ENCODE results near the gene NOTCH1.

GRCh38 chr9:136594492-136594891, 48.6 kb upstream of the NOTCH1 start:
- TF ChIP-seq CTCF (IDR thresholded peaks at IDR 0.05; ENCODE audit: low read depth, low read length) (no peak), EZH2phosphoT487 (IDR thresholded peaks at IDR 0.05; ENCODE audit: low read depth) (no peak)
